HG03095 (cell line): ENCODE results near the gene TTC39A.
A peak's percentile ranks its signal among the peaks of the same experiment; 100 is the strongest.

Source experiments
- ATAC-seq: cut with Tn5 transposase; IDR thresholded peaks from one replicate; pipeline ENCODE4 v1.9.1; 2021; ENCODE audit warnings: moderate library complexity; ENCODE audit not compliant: unreplicated experiment

The TTC39A gene

GRCh38 chr1:51299185-51299885 is 31.0 kb downstream of the TTC39A start:
- no peak for ATAC-seq

- ATAC-seq = no peak
Measured at GRCh38 chr1:51298322-51298705, 32.0 kb downstream of the TTC39A start.

DNA sequence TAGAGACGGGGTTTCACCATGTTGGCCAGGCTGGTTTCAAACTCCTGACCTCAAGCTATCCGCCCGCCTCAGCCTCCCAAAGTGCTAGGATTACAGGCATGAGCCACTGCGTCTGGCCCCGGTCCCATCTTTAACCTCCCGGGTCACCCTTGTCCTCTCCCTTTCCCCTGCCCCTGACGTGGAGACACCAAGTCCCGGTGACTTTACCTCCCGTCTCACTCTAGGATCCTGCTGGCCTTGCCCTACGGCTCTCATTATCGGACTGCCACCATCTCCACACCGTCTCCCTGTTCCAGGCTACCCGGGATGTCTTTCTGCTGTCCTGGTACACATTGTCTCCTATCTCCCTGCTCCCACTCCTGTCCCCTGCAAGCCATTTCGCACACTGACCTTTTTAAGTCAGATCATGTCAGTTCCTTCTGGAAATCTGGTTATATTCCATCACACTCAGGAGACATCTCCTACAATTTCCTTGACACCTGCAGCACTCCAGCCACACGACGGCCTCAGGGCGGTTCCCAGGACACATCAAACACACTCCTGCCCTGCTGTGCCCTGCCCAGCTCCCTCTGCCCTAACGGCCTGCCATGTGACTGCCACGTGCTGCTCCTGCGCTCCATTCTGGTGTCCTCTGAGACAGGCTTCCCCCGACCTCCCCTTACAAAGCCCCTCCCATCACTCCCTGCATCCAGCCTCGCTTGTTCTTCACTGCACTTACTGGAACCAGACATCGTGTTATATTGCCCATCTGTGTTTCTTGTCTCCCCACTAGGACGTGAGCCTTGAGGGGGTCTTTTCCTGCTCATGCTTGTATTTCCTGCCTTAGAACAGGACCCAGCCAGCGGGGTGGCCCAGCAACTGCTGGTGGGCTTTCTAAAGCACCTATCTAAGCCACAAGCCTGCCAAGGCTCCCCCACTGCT is 32.7 kb downstream of the TTC39A start:
- ATAC-seq = no peak

- ATAC-seq = peak; percentile 62
Measured at GRCh38 chr1:51296383-51297357, 33.7 kb downstream of the TTC39A start.

- no peak for ATAC-seq
Measured at GRCh38 chr1:51295926-51296325, 34.4 kb downstream of the TTC39A start.

DNA sequence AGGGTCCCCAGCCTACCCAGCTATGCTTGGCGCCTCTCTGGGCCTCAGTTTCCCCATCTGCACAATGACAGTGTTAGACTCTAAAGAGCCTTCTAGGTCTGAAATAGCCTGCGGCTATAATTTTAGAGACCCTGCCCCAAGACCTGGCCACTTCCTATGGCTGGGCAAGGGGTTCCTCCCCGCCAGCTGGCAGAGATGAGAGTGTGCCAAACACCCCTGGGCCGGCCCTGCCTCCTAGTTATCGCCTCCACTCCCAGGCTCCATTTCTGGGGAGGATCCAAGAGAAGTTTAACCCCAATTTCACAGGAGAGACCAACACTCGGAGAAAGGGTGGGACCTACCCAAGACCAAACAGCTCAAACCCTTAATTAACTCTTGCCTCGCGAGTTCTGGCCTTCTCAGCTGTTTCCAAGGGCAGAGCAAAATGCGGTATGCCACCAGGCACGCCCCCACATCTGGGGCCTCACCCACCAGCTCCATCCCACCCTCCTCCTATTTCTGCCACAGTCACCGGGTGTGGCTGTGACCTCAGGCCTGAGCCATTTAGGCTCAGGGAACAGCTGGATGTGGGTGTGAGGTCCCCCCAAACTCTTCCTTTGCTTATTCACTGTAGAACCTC is 35.7 kb downstream of the TTC39A start:
- no peak for ATAC-seq

DNA sequence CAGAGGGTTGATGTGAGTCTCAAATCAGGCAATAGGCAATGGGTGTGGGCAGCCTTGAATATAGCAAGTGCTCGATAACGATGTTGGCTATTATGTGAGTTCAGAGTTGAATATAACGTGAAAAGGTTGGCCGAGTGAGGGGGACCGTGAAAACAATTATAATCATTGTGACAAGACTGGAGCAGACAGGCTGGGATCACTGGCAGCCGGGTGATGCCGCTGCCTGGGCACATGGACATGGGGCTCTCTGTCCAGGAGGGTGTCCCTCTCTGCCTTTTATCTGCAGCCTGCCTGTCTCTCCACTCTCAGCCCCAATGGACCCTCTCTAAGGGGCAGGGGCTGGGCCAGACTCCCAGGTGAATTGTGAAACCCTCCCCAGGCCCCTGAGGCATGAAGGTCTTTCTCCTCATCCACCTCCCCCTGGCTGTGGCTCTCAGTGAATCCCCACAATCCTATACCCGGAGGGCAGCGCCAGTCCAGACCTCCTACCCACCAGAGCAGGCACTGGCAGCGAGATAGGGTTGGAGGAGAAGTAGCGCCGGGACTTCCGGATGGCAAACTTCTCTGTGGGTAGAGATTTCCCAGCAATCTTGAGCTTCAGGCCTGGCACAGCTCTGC is 36.4 kb downstream of the TTC39A start:
- ATAC-seq = no peak

DNA sequence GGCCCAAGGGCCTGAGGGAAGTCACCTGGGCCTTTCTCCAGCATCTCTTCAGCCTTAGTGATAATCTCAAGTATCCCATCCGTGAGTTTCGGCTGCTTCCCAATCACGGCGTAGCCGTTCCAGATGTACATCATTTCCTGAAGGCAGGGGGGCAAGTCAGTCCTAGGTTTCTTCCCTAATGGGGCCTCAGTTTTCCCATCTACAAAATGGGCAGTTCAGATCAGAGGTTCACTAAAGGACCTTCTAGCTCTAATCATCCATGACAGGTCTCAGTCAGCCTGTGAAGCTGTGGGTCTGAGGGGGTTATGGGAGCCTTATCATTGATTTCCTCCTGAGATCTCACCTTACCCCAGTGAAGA is 39.9 kb downstream of the TTC39A start:
- no peak for ATAC-seq

DNA sequence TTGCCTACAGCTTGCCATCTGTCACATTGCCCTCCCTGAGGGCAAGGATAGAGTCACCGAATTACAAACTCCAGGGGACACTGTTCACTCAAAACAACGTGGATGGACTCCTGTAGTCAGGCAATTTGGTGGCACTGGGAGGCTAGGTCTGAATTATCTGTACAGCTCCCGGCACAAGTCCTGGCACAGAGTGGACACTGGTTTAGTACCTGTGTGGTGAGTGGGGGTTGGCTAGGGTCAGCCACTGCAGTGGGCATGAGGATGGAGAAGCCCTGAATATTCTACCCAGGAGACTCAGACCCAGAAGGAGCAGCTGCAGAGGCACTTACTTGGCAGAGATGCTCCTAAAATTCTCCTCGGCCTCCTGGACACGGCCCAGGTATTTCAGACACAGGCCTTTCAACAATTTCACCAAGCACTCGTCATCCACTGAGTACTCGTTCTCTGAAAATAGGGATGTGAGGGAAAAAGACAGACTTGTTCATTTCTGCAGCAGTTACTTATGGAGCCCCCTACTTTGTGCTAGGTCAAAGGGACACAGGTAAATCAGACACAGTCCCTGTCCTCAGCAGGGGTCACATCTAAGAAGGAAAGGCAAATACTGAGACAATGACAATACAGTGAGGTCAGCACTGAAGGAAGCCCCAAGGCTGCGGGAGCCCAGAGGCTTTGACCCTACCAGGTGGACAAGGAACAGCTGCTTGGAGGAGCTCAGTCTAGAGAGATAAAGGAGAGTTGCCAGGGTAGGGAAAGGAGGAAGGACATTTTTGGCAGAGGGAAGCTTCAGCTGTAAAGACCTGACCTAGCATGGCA is 40.5 kb downstream of the TTC39A start:
- ATAC-seq = no peak

DNA sequence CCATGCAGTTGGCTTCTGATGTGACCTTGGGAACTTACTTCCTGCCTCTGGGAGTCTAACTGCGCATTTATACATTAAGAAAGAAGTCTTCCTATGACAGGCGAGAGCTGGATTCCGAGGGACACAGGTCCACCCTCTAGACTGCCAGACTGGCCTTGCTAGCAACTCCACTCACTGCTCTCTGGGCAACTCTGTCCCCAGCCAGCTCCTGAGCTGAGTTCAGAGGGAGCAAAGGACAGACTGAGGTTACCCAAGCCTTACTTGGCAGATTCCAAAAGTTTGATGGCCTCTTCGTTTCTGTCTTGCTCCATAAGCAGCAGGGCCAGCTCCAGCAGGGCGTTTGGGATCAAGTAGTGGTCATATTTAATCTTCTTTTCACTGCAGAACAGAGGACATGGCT is 41.8 kb downstream of the TTC39A start:
- no peak for ATAC-seq

DNA sequence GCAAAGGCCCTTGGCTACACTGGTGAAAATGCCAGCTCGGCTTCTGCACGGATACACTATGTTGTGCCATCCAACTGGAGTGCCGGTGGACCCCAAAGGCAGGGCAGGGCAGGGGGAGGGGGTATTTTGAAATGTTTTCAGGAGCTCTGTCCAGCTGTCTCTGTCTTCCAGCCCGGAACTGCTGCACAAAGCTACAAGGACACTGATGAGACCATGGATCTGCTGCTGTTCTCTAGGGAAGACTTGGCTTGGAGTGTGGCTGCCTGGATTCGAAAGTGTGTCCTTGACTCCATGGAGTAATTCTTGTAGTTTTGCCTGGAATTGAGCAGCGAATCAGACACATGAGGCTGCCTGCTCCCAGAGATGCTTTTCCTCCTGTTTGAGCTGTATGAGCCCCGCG is 42.4 kb downstream of the TTC39A start:
- ATAC-seq = no peak

DNA sequence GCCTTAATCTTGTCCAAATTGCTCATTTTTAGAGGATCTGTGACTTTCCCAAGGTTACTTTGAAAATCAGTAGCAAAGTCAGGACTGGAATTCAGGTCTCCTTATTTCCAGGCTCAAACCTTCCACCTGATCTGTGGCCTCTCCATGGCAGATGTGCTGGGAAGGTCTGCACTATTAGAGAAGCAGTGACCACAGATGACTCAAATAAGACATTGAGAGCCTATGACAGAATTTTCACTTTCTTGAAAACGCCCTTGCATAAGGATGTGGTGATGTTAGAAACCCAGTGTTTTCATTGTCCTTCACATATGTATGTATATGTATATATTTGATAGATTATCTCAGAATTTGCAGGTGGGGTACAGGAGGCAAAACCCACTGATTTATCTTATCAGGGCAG is 45.3 kb downstream of the TTC39A start:
- peak; percentile 90 for ATAC-seq

DNA sequence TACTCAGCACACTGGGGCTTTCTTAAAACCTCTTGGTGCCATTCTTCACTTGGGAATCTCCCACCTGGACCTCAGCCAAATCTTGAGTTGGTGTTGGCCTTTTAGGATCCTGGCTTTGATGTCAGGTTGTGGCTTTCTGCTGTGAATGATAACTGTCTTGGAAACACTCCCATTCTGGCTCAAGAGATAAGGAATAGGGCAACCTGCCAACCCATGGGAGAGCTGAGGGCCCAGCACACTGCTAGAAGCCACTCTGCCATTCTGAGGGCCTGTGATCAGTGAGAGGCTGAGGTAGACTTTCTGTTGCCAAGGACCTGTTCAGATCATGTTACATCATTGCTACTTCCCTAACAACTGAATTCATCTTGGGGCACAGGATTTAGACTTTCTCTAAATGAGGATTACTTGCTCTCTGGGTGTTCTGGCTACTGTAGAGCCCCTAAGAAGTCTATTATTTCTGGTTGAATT is 45.8 kb downstream of the TTC39A start:
- ATAC-seq = peak; percentile 34

- ATAC-seq = no peak
Measured at GRCh38 chr1:51283979-51284378, 46.4 kb downstream of the TTC39A start.

GRCh38 chr1:51282605-51283004 is 47.8 kb downstream of the TTC39A start:
- ATAC-seq = no peak

DNA sequence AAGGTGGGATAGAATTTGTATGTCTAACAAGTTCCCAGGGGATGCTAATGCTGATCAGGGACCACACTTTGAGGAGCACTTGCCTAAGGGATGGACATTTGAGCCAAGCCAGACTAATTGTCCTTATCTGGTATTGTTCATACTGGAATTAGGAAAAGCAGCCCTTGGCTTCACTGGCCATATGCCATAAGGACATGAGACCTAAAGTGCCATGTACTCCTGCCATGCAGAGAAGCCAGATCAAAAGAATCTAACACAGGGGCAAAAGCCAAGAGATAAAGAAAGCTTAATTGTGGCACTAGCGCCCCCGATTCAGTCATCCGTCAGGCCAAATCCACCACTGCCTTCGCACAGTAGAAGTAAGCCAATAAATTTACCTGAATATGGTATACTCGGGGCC is 48.6 kb downstream of the TTC39A start:
- no peak for ATAC-seq

DNA sequence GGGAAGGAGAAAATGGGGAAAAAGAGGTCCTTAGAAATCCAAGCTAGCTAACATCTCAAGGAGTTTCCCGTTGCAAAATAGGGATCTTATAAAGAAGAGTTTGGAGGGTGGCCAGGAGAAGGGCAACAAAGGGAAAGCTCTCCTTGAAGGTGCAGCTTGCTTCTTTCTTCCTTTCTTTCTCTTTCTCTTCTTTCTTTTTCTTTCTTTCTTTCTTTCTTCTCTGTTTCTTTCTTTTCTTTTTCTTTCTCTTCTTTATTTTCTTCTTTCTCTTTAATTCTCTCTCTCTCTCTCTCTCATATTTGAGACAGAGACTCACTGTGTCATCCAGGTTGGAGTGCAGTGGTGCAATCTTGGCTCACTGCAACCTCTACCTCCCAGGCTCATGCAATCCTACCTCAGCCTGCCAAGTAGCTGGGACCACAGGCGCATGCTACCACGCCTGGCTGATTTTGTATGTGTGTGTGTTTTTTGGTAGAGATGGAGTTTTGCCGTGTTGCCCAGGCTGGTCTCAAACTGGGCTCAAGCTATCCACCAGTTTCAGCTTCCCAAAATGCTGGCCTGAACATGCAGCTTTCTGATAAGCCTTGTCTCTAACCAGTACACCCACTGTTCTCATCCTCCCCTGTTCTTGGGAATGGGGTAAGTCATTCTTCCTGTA is 49.9 kb downstream of the TTC39A start:
- ATAC-seq = no peak

DNA sequence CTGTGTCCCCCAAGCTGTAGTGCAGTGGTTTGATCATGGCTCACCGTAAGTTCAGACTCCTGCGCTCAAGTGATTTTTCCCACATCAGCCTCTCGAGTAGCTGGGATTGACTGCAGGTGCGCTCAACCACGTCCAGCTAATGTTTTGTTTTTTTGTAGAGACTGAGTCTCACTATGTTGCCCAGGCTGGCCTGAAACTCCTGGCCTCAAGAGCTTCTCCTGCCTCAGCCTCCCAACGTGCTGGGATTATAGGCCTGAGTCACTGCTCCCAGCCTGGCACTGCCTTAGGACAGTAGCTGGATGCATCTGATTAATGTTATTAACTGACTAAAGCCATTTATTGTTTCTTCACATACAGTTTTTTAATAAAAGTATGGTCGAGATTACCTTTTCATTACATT is 54.1 kb downstream of the TTC39A start:
- no peak for ATAC-seq

GRCh38 chr1:51274676-51275075 is 55.7 kb downstream of the TTC39A start:
- ATAC-seq = no peak
